Measurements from ENCODE around the gene NFIA.

DNA sequence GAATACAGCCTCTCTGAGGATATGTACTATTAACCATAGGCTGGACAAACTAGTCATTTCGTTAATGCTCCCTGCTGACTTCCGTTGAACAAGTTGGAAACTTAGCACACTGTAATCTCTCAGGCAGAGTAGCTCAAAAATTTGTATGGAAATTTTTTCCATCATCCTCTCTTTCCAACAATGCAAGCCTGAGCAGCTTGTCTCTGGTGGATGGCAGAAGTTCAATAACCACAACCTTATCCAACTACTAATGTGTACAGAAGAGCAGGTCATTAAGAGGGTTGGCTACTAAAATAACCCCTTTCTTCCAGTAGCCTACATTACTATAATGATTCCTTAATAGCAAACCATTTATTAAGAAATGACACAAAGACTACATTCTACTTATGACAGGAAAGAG lies 262.3 kb downstream of the NFIA start:
- TF ChIP-seq, protein P1, sequence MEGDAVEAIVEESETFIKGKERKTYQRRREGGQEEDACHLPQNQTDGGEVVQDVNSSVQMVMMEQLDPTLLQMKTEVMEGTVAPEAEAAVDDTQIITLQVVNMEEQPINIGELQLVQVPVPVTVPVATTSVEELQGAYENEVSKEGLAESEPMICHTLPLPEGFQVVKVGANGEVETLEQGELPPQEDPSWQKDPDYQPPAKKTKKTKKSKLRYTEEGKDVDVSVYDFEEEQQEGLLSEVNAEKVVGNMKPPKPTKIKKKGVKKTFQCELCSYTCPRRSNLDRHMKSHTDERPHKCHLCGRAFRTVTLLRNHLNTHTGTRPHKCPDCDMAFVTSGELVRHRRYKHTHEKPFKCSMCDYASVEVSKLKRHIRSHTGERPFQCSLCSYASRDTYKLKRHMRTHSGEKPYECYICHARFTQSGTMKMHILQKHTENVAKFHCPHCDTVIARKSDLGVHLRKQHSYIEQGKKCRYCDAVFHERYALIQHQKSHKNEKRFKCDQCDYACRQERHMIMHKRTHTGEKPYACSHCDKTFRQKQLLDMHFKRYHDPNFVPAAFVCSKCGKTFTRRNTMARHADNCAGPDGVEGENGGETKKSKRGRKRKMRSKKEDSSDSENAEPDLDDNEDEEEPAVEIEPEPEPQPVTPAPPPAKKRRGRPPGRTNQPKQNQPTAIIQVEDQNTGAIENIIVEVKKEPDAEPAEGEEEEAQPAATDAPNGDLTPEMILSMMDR (IDR thresholded peaks at IDR 0.05; ENCODE audit: low read length), result no peak
- TF ChIP-seq EZH2 (optimal IDR thresholded peaks at IDR 0.05; ENCODE audit: low read depth, low read length), result no peak
